GM18861 (cell line): ENCODE results near the gene CDC23.
"Not testable (repeated sequence)": the region's sequence is repeated elsewhere in the genome, so short reads cannot be mapped to it uniquely, and the experiment has no call there.

Experiments used
- ATAC-seq: cut with Tn5 transposase; IDR thresholded peaks from one replicate; pipeline ENCODE4 v1.9.1; 2021; ENCODE audit not compliant: unreplicated experiment

The CDC23 gene

DNA sequence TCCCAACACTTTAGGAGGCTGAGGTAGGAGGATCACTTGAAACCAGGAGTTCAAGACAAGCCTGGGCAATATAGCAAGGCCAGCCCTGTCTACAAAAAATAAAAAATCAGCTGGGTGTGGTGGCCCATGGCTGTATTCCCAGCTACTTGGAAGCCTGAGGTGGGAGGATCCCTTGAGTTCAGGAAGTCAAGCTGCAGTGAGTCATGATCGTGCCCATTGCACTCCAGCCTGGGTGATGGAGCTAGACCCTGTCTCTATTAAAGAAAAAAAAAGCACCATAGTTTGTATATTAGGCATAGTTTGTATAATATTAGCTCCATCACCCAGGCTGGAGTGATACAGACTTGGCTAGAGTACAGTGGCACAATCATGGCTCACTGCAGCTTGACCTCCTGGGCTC lies 64.3 kb downstream of the CDC23 start:
- no peak for ATAC-seq

DNA sequence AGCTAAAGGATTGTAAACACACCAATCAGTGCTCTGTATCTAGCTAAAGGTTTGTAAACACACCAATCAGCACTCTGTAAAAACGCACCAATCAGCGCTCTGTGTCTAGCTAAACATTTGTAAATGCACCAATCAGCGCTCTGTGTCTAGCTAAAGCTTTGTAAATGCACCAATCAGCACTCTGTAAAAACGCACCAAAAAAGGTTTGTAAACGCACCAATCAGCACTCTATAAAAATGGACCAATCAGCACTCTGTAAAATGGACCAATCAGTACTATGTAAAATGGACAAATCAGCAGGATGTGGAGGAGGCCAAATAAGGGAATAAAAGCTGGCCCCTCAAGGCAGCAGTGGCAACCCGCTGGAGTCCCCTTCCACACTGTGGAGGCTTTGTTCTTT lies 69.5 kb downstream of the CDC23 start:
- not testable (repeated sequence) for ATAC-seq

DNA sequence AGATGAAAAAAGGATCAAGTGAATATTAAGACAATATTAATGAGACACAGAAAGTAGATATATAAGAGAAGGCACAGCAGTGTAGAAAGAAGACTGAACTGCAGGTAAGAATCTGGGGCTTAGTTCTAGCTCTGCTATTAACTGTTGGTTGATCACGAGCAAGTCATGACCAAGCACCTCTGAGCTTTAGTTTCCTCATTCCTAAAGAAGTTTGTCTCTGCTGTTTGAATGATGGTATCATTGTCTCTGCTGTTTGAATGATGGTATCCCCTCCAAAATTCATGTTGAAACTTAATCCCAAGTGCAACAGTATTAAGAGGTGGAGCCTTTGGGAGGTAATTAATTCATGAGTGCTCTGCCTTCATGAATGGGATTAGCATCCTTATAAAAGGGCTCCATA lies 71.4 kb downstream of the CDC23 start:
- no peak for ATAC-seq

DNA sequence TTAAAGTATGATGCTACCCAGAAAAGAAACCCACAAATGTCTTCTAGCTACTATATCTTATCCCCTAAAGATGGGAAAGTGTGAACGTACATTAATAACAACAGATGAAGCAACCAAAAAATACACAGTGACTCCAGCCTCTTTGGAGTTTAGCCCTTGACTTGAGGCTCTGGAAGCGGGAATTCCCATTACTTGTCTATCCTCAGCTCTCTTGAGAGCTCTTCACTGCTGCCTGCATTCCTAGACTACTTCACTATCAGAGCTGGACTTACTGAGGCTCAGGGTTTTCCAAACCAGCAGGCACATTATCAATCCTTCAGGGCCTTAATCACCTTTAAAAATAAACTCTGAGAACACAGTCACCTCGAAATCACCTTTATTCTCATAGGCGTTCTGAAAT lies 72.9 kb downstream of the CDC23 start:
- no peak for ATAC-seq

DNA sequence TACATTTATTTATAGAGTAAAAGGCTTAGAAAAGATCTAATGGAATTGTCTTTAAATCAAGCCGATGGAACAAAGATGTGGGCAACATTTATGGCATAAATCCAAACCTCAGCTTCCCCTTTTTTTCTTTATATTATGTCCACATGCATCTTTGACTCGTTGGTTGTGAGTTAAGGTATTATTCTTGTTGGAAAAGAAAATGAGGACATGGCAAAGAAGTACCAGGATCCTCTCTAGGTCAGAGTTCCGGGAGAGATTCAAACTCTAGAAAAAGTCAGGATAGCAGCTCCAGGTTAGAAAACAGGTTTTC lies 73.4 kb downstream of the CDC23 start:
- ATAC-seq, result no peak

DNA sequence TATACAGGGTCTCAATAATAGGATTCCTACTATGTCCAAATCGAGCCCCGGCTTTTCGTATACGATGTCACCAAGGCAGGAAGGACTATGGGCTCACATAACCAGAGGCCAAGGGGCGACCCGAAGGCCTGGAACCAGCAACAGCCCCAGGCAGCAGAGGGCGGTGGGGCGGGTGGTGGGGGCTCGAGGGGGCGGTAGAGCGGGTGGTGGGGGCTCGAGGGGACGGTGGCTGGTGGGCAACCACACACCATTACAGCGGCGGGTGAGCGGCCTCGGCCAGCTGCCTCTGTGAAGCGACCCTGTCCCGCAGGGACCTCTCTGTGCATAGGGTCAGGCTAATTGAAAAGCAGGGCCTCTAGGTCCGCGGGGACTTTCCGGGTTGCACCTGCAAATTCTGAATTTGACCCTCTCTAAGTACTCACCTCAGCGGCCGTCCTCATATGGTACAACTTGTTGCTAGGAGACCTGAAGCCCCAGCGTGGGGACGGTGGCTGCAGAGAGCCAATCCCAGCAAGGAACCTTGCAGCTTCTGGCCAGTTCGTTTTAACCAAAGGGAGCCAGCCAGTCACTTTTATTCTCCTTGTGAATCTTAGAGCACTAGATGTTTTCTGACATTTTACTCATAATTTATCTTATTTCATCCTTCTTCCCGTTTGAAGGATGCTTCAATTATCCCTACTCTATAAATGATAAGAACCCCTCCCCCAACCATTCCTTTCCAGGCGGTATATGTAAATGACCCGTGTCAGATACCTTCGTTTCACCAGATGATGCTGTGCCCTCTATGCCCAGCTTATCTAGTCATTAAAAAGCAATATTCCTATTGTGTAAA lies 74.0 kb downstream of the CDC23 start, which contains the start of gene NME5:
Gene NME5, minus strand, starts transcription at position 480 of the 832 bp plus-strand sequence. CDS start 648 bp downstream, outside the sequence.
- ATAC-seq, result no peak
